WI38 (cell line): ENCODE results near the gene LAMA4.
A peak's percentile ranks its signal among the peaks of the same experiment; 100 is the strongest.

Experiments
- H3K4me3 ChIP-seq: 2 replicates; pipeline ENCODE4 v1.5.1; 2011; ENCODE audit warnings: low read depth, mild to moderate bottlenecking, control low read depth, low read length
- TF ChIP-seq, protein P1 (sequence below): IDR thresholded peaks from 2 replicates; pipeline ENCODE4 v1.5.1; 2012; ENCODE audit warnings: low read depth, mild to moderate bottlenecking, control low read depth, low read length

Gene LAMA4

DNA sequence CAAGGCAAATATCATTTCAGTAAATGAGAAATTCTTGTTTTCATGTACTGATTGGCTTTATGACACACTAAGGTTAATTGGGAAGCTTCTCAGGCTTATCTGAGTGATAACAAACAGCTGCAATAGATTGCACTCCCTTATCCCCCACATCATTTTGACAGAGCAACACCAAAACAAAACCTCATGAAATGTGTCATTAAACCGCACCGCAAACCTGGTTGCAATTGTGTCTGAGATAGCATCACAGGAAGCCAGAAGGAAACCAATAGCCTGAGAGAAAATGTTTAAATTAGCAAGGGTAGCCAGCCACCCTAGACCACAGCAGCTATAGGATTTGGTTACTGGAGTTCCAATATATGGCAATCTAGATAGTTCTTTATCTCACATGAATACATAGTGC lies 31.6 kb upstream of the LAMA4 start:
- TF ChIP-seq, protein P1, sequence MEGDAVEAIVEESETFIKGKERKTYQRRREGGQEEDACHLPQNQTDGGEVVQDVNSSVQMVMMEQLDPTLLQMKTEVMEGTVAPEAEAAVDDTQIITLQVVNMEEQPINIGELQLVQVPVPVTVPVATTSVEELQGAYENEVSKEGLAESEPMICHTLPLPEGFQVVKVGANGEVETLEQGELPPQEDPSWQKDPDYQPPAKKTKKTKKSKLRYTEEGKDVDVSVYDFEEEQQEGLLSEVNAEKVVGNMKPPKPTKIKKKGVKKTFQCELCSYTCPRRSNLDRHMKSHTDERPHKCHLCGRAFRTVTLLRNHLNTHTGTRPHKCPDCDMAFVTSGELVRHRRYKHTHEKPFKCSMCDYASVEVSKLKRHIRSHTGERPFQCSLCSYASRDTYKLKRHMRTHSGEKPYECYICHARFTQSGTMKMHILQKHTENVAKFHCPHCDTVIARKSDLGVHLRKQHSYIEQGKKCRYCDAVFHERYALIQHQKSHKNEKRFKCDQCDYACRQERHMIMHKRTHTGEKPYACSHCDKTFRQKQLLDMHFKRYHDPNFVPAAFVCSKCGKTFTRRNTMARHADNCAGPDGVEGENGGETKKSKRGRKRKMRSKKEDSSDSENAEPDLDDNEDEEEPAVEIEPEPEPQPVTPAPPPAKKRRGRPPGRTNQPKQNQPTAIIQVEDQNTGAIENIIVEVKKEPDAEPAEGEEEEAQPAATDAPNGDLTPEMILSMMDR = no peak

DNA sequence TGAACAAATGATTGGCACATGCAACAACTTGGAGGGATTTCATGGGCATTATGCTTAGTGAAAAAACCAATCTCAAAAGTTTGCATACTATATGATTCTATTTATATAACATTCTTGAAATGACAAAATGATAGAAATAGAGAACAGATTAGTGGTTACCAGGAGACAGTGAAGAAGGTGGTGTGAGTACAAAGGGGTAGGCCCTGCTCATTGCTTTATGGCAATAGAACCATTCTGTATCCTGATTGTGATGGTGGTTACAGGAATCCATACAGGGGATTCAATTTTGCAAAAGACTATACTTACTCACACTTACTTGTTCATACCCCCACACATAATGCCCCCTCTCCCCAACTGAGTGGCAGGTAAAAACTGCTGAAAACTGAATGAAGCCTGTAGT lies 30.2 kb upstream of the LAMA4 start:
- TF ChIP-seq, protein P1 = no peak
- H3K4me3 ChIP-seq = no peak overlapping the region

More for the DNA sequence above, 31.6 kb upstream of the LAMA4 start:
- no peak overlapping the region for H3K4me3 ChIP-seq

DNA sequence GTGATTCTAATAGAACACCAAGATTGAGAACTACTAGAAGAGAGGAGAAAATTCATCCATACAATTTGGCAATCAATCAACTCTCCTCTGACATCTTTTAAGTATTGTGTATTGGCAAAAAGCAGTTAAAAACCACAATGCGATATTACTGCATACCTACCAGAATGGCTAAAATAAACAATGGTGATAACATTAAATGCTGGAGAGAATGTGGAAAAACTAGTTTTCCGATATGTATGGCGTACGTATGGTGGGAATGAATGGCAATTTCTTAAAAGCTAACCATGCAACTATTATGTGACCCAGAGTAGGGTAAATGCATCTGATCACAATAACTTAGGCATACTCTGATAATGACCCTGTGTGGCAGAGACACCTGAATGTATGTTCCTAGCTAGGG lies 29.3 kb upstream of the LAMA4 start:
- H3K4me3 ChIP-seq = no peak overlapping the region
- TF ChIP-seq, protein P1 = no peak

DNA sequence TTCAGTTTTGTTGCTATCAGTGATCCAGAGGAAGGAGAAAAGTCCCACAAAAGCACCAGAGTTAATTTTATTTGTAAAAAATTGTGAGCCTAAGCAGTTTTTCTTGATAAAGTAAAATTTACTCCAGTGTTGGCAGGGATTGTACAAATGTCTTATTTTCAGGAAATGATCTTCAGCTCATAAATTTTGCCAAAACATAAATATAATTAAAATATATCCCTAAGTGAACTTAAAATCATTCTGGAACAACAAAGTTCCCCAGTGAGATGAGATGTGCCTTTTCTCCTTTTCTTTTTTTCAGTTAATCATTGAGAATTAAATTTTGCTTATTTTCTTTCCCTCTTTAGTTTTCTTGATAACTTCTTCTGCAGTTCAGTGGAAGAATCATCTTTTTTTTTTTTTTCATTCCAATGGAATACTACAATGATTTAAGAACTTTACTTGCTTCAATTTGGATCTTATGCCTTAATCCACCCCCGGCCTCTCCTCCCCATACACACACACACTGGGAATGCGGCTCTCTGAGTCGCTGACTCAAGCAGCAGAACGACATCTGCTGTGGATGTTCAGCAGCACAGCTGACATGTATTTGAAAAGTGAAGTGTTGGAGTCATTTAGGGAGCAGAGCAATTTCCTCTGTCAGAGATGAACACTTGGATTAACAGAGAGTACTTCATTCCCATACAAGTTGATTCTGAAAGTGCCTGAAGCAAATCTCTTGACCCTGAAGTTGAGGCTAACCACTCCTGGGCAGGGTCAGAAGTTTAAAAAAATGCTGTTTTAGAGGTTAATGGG lies 27.7 kb upstream of the LAMA4 start:
- H3K4me3 ChIP-seq = no peak overlapping the region
- TF ChIP-seq, protein P1 = peak; percentile 34; the same call in 1 of the 2 replicates

DNA sequence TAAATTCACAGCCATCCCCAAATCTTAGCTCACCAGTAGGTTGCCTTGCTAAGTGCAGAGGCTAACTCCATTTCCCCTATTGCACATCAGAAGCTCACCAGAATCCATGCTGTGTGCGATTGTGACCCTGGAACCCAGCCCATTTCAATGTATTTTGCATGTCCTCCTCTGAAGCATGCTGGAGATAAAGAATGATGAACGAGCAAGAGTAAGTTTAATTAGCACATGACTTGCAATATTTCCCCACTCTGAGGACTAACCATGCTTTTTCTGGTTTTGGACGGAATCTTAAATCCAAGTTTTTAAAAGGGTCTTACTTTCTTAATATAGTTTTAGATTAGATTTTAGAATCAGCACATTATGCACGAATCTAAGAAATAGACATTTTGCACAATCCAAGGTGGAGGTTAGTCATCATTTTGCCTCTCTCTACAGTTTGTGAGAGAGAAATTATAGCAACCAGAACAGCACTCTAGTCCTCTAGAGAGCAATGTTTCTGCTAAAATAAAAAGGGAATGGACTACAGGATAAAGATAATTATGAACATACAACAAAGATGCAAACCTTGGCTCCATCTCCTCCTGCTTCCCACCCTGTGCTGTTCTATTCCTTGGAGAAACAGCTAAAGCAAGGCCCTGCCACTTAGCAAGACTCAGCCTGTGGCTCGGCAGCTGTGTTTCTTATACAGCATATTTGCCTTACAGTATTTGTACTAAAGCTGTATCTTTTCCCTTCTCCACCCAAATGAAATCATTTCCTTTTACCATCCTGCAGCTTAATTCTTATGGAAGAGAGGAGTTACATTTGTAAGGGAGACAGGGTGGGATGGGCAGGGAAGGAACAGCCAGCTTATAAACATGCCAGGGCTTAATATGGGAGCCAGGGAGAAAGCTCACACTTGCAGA lies 24.9 kb upstream of the LAMA4 start:
- TF ChIP-seq, protein P1 = no peak
- H3K4me3 ChIP-seq = no peak overlapping the region

DNA sequence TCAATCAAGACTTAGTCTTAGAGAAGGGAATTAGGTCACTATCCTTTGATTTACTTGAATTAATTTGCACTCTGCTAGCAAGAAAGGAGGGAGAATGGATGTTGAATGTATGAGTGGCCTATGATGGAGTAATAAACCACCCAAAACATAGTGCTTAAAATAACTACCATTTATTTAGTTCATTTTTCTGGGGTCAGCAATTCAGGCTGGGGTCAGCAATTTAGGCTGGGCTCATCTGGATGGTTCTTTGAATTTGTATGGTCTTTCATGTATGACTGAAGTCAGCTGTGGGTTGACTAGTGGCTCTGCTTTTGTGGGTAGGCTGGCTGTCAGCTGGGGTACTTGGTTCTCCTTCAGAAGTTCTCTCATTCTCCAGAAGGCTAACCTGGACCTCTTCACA lies 21.0 kb upstream of the LAMA4 start:
- TF ChIP-seq, protein P1 = no peak

DNA sequence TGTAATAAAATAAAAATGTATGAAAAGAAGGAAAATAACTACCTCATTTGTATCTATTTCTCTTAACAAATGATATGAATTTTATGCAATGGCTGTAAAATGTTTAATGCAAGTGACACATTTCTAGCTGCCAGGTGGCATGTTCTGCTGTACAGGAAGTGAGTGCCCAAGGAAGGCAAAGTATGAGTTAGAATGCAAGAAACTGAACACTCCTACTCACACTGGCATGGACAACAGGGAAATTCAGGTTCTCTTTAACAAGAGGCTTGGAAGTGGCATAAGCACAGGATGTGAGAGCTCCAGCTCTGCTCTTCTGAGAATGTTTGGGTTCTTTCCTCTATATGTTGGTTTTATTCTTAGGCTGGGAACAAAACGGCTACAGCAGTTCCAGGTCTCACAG lies 20.4 kb upstream of the LAMA4 start:
- TF ChIP-seq, protein P1 = no peak
- H3K4me3 ChIP-seq = no peak overlapping the region

More for the DNA sequence above, 21.0 kb upstream of the LAMA4 start:
- no peak overlapping the region for H3K4me3 ChIP-seq
